Dermis microvascular lymphatic vessel endothelial cell (primary cell): Measurements from ENCODE around the gene C13orf42. TPM values are rescaled to one million over a fixed set of nuclear protein-coding genes. Genes with fewer than 3 reads are reported as not detected.
"Not testable (repeated sequence)": the region's sequence is repeated elsewhere in the genome, so short reads cannot be mapped to it uniquely, and the experiment has no call there.

Experiments used
- DNase-seq, 2 donors: peaks; one replicate each; pipeline versions ENCODE4 v3.0.0 to v3.0.0-alpha.2; 2010; ENCODE audit warnings: low read depth in 2 of 2
- total RNA-seq: library from RNA; depleted of rRNA; stranded (reverse); fragments of >200 nt; gene quantifications from 2 replicates; pipeline ENCODE4 v1.2.1, GENCODE V29; 2014

C13orf42 gene
- total RNA-seq, 1 donor from 2014 or later = not detected

DNA sequence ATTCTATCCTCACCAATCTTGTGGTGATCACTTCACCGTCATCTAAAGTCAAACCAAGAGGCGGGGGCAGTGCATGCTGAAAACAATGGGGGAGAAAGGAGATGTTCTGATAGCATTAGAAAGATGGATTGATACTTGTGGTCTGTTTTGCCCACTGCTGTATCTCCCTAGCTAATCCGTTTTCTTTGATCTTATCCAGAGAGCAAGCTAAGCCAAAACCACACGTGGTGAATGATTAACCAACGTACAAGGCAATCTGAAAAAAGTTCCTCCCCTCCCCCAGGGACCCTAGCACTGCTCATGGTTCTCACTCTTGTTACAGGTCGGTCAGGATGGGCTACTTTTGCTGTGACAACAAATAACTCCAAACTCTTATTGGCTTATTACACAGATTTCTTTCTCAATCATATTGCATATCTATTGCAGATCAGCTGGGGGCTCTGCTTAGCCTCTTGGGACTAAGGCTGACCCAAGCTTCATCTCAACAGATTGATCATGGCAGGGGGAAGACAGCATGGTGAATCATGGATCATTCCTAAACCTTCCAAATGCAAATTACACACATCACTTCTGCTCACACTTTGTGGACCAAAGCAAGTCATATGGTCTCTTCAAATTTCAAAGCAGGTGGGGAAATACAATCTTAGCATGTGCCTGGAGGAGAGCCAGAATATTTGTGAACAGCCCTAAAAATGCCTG, 11.9 kb upstream of the C13orf42 start:
- DNase-seq = no peak

DNA sequence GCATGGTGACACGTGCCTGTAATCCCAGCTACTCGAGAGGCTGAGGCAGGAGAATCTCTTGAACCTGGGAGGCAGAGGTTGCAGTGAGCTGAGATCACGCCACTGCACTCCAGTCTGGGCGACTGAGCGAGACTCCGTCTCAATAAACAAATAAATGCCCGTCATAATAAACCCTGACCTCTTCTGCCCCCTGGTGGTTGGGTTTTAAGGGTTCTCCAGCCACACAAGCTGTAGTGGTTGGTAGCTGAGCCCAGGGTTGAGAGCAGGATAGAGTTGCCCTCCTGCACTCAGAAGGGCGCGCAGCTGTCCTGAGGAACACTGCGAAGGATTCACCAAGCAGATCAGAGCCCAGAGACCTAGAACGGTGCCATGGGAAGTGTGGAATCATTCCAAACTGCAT, 9.8 kb upstream of the C13orf42 start:
- peak in 1 of 2 donors; percentile 23 for DNase-seq

GRCh38 chr13:51118809-51119431, 7.8 kb upstream of the C13orf42 start:
- no peak for DNase-seq

- DNase-seq = no peak
Observed at GRCh38 chr13:51113969-51114368, 2.9 kb upstream of the C13orf42 start.

DNA sequence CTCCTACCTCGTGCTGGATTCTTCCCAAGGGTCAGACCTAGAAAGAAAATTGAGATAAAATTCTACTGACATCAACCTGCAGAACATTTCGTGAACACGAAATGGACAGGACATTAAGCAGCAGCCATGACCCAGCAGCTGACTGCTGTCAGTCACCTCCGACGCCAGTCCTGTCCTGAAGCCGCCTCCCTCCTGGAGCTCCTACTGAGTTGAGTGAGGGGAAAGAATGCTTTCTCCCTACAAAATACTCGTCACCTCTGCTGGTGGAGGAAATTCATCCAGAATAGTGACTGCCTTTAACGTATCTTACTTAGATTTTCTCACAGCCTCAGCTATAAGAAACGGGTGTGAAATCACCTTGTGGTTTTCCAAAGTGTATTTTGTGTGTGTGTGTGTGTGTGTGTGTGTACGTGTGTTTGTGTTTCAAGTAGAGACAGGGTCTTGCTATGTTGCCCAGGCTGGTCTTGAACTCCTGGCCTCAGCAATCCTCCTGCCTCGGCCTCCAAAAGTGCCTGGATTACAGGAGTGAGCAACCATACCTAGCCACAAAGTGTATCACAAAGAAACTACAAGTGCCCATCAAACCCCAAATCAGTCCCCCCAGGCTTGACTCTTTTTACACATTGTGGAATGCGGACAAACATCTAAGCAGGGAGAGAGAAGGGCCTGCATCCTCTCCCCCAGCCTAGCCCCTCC, 2.3 kb upstream of the C13orf42 start:
- no peak for DNase-seq

DNA sequence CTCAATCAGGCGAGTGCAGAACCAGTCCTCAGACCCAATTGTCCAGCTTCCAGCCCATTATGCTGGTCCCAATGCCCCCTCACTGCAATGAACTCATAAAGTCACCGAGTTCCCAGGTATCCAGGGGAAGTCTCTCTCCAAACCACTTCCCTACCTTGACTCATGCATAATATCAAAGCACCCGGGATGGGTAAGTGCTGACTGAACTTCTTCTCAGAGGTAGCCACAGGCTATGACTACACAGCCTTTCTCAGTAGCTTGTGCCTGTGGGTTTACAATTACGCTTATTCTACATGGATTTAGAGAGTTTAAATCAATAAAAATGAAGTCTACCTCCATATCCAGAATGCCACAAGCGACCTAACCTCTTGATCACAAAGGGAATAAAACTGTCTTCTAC, 1.7 kb upstream of the C13orf42 start:
- no peak for DNase-seq

DNA sequence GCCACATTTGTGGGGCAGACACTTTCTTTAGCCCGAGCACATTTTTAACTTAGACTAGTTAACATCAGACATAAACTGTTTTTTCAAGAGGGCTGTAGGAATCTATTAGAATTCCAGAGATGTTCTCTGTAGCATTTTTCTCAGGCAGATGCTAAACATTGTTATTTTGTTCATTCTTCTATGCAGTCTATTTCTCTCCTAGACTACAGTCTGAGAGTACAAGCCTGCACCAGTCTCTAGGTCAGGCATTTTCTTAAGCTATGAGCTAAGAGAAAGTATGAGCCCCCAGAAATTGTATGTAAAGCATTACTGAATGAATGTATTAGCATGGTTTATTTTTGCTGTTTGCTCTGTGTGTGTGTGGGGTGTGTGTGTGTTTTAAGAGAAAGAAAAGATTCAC, 923 bp upstream of the C13orf42 start:
- DNase-seq = no peak

GRCh38 chr13:51107996-51108395, 3.1 kb downstream of the C13orf42 start:
- no peak for DNase-seq

- no peak for DNase-seq
Observed at GRCh38 chr13:51105046-51105445, 6.0 kb downstream of the C13orf42 start.

DNA sequence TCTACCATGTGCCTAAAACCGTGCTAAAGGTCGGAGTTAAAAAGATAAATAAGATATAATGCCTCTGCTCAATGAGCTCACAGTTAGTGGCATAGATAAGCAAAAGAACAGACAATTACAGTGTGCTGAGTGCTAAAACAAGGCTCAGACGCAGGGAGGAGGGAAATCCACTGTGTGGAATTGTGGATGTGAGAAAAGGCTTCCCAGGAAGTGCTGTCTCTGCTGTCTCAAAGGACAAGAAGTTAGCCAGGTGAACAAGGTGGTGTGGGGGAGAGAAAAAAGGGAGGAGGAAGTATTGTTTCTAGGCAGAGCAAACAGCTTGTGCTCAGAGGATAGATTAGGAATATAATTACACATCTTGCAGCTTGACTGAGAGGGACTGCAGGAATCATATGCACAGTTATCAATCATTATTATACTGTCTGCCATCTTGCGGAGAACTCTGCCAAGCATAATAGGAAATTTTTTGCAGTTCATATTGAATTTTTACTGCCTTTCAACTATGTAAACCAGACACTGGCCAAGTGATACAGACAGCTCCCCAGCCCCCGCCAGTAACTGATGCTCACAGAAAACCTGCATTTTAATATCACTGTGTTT, 9.3 kb downstream of the C13orf42 start:
- no peak for DNase-seq

- DNase-seq = no peak
Observed at GRCh38 chr13:51097353-51098043, 13.6 kb downstream of the C13orf42 start.

DNA sequence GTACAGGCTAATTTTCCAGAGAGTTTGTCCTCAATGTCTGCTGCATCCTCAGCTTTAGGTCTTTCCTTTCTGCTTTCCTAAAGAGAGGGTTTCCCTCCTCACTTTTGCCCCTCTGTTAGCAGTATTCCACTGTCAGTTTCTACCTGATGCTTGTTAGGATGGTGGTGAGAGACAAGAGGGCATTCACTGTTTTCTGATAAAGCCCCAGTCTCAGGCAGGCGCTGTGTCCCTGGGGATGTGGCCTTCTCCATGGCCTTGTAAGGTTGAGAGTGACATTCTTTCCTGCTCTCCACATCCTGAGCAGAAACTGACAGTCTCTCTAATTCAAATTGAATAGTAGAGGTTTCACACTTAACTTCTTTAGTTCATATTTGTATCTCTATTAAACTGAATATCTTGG, 14.9 kb downstream of the C13orf42 start:
- no peak for DNase-seq

- no peak for DNase-seq
Observed at GRCh38 chr13:51093574-51093973, 17.5 kb downstream of the C13orf42 start.

DNA sequence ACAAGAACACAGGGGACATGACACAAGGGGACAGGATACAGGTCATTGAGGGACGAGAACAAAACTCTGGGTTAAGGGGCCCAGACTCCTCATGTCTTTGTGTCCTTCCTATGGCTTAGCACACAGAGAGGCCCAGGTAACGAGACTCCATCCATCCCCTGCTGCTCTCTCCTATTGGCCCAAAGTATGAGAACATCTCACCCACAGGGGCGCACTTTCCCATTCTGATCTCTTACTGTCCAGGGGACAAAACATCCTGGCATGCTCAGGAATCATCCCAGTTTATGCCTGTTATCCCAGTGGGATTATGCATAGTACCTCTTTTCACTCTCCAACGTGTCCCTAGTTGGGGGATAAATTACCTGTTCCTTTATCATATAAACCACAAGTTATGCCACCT, 19.2 kb downstream of the C13orf42 start:
- no peak for DNase-seq

GRCh38 chr13:51083706-51084105, 27.4 kb downstream of the C13orf42 start:
- no peak for DNase-seq

GRCh38 chr13:51080478-51081065, 30.5 kb downstream of the C13orf42 start:
- not testable (repeated sequence) for DNase-seq

GRCh38 chr13:51071493-51071892, 39.6 kb downstream of the C13orf42 start:
- no peak for DNase-seq

DNA sequence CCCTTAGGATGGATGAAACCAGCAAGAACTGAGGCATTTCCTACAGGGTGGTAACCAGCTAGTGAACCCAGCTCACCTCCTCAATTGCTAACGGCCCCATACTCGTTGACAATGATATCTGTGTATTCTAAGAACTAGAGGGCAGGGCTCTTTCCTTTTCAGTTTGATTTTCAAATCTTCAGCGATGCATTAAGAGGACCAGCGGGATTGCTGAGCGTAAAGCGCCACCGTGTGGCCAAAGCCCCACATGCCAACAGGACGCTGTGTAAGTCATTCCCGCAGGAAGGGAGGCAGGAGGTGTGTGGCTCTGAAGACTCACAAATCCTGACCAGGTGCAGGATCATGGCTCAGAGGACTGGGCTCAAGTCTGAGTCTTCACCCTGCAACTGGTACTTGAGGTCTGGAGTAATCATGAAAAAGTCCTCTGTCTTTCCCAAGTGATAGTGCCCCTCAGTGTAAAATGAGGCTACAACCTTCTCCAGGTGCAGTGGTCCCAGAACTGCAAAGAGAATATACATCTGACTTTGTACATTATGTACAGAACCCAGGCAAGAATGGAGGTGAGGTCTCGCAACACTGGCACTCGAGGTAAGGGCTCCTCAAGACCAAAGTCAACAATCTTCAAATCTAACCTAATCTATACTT, 40.9 kb downstream of the C13orf42 start:
- DNase-seq = peak; percentile 58 to 77

DNA sequence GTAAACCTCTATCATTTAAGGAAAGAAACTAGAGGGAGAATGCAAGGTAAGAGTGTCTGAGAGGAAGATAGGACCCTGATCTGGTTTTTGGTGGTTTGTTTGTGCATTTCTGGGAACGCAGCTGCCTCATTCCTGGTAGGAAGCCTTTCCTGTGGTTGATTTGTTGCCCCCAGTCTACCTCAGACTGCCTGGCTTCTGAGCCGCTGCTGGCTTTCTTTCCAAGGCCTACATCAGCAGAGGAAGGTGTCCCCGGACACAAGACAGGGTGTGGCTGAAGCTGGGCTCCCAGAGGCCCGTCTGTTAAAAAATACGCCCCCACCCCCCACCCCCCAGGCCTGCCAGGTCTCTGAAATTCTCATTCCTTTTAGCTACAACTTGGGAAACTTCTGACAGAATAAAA, 42.6 kb downstream of the C13orf42 start:
- no peak for DNase-seq

DNA sequence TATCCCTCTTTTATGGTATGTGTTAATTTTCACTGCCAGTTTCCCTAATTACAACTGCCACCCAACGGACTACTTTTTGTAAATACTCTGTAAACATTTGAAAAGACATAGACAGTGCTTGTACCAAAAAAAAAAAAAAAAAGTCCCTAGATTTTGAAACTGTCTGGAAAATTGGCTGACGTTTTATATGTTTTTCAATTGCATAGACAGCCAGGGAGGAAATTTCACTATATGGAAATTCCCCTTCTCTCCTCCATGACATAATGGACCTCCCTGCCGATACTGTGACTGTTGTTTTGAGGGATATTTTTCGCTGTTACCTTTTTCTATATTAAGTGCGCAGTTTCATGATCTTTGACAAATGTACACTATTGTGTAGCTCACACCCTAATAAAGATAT, 43.4 kb downstream of the C13orf42 start:
- DNase-seq = peak; percentile 42 to 60

GRCh38 chr13:51067210-51067701, 43.8 kb downstream of the C13orf42 start:
- DNase-seq = peak; percentile 21 to 47
